Activated B cell treated with CpG ODN at 0.5 μM for 24 hours (primary cell): ENCODE data around the gene TUBB2B. TPM values are rescaled to one million over a fixed set of nuclear protein-coding genes. Genes with fewer than 3 reads are reported as not detected.

ENCODE experiments used
- ATAC-seq: fragments of 200-7000 bp; cut with Tn5 transposase; one replicate; pipeline ENCODE4 v1.10.0; 2021; ENCODE audit warnings: low read depth, mild to moderate bottlenecking, moderate library complexity
- CTCF ChIA-PET: fragments of 350-600 bp; sonication (Branson Sonifier 250); formaldehyde crosslinking; loops from one replicate; lab custom pipeline; 2021; ENCODE audit warnings: antibody characterized with exemption; lab: Charles Lee
- POLR2A ChIA-PET: fragments of 350-600 bp; sonication (Branson Sonifier 250); formaldehyde crosslinking; loops from one replicate; lab custom pipeline; 2021; ENCODE audit warnings: antibody characterized with exemption; lab: Charles Lee
- DNase-seq: peaks from one replicate; pipeline ENCODE4 v3.0.0; 2022
- H3K27ac Mint-ChIP-seq: one replicate; pipeline ENCODE4 v1.8.0; 2020; ENCODE audit warnings: mixed read lengths
- H3K27me3 Mint-ChIP-seq: one replicate; pipeline ENCODE4 v1.8.0; 2021; ENCODE audit warnings: mixed read lengths
- H3K36me3 Mint-ChIP-seq: one replicate; pipeline ENCODE4 v1.8.0; 2021; ENCODE audit warnings: low read depth, mixed read lengths
- H3K4me1 Mint-ChIP-seq: one replicate; pipeline ENCODE4 v1.8.0; 2021; ENCODE audit warnings: mixed read lengths
- H3K4me3 Mint-ChIP-seq: one replicate; pipeline ENCODE4 v1.8.0; 2020; ENCODE audit warnings: mild to moderate bottlenecking, mixed read lengths
- H3K9me3 Mint-ChIP-seq: one replicate; pipeline ENCODE4 v1.8.0; 2020; ENCODE audit warnings: mixed read lengths
- CTCF ChIP-seq: fragments of 200-600 bp; IDR thresholded peaks from one replicate; pipeline ENCODE4 v1.8.0; 2022; ENCODE audit warnings: antibody characterized with exemption, mild to moderate bottlenecking
- intact Hi-C: fragments of 100-400 bp; cut with micrococcal nuclease; formaldehyde crosslinking; loops from one replicate; pipeline ENCODE4 v1.15.1; 2024
- total RNA-seq: library from RNA; stranded (reverse); gene quantifications from 2 replicates; pipeline ENCODE4 v1.2.3, GENCODE V29; 2022

Gene TUBB2B
- total RNA-seq, 1 donor from 2014 or later = not detected

- no peak for DNase-seq
- intact Hi-C loops = no loop called here
- TF ChIP-seq CTCF = no peak
- Mint-ChIP-seq H3K27ac (no peak overlapping the region), H3K27me3 (peaks cover 40% of the 10 kb centered on the region), H3K36me3 (no peaks in the 10 kb centered on the region), H3K4me1 (peaks cover 4% of the 10 kb centered on the region), H3K4me3 (no peak overlapping the region), H3K9me3 (no peaks in the 10 kb centered on the region)
- ChIA-PET POLR2A (interaction anchor here (1.2 kb wide), 1 partner anchor 9 kb away, joined by 3 read pairs; no protein-coding TSS in a partner anchor), CTCF (interaction anchor here (0.7 to 3.7 kb wide), 2 partner anchors 10 to 494 kb away, joined by 3 to 12 read pairs; no protein-coding TSS in a partner anchor)
- ATAC-seq = no peak
These were observed 13.1 kb upstream of the TUBB2B start for GRCh38 chr6:3240595-3240994.

DNA sequence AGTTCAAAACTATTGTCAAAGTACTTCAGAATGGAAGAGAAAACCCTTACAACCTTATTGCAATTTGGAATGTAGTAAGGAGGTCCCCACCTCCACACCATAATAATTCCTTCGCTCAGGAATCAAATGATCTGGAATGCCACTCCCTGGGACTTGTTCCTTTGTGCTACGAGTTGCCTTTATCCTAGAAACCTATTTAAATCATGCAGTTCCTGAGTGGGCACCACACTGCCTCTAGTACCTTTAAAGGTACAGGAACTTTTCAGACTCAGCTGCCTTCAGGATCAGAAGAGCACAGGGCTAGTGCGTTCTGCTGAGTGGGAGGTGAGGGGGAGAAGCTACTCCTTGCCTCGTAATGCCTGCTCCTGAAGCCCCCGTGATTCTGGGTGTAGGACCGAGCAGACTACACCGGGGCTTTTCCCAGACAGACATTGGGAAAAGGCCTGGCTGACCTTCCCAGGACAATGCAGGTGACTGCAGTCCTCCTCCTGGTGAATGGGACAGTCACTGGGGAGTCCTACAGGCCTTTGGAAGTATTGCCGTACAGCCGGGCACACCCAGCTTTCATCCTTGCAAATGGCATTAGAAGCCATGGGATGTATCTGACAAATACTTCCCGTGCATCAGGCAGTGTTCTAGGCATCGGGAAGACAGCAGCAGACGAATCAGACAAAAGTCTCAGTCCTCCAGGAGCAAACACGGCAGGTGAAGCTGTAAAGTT, 11.8 kb upstream of the TUBB2B start:
- H3K4me3 Mint-ChIP-seq = no peak overlapping the region
- H3K4me1 Mint-ChIP-seq = peaks cover 4% of the 10 kb centered on the region
- no peak for TF ChIP-seq CTCF
- ChIA-PET POLR2A (no interaction called here), CTCF (interaction anchor here (3.7 kb wide), 1 partner anchor 12 kb away, joined by 12 read pairs; no protein-coding TSS in a partner anchor)
- intact Hi-C loops = loop anchor here (10.0 kb wide), 1 partner anchor 1614 kb away; no protein-coding TSS in a partner anchor
- H3K27ac Mint-ChIP-seq = no peak overlapping the region
- DNase-seq (no peak), ATAC-seq (no peak)
- H3K36me3 Mint-ChIP-seq = no peaks in the 10 kb centered on the region
- peaks cover 39% of the 10 kb centered on the region for H3K27me3 Mint-ChIP-seq
- no peaks in the 10 kb centered on the region for H3K9me3 Mint-ChIP-seq

GRCh38 chr6:3237761-3238662, 10.6 kb upstream of the TUBB2B start:
- intact Hi-C loops = loop anchor here (10.0 kb wide), 1 partner anchor 1613 kb away; no protein-coding TSS in a partner anchor
- H3K27me3 Mint-ChIP-seq = peaks cover 45% of the 10 kb centered on the region
- no peaks in the 10 kb centered on the region for H3K9me3 Mint-ChIP-seq
- H3K36me3 Mint-ChIP-seq = no peaks in the 10 kb centered on the region
- DNase-seq (no peak), ATAC-seq (no peak)
- POLR2A ChIA-PET = no interaction called here
- no peak overlapping the region for H3K27ac Mint-ChIP-seq
- CTCF ChIA-PET = interaction anchor here (3.7 kb wide), 1 partner anchor 13 kb away, joined by 12 read pairs; no protein-coding TSS in a partner anchor
- no peak for TF ChIP-seq CTCF
- H3K4me1 Mint-ChIP-seq = peaks cover 4% of the 10 kb centered on the region
- no peak overlapping the region for H3K4me3 Mint-ChIP-seq

GRCh38 chr6:3236005-3236404, 8.6 kb upstream of the TUBB2B start:
- H3K9me3 Mint-ChIP-seq = no peaks in the 10 kb centered on the region
- H3K36me3 Mint-ChIP-seq = no peaks in the 10 kb centered on the region
- ATAC-seq (no peak), DNase-seq (no peak)
- H3K4me3 Mint-ChIP-seq = no peak overlapping the region
- H3K27ac Mint-ChIP-seq = no peak overlapping the region
- no peak for TF ChIP-seq CTCF
- H3K4me1 Mint-ChIP-seq = peaks cover 14% of the 10 kb centered on the region
- ChIA-PET POLR2A (no interaction called here), CTCF (interaction anchor here (1.1 kb wide), 1 partner anchor 14 kb away, joined by 4 read pairs; no protein-coding TSS in a partner anchor)
- H3K27me3 Mint-ChIP-seq = peaks cover 53% of the 10 kb centered on the region
- intact Hi-C loops = loop anchor here (10.0 kb wide), 1 partner anchor 1611 kb away; no protein-coding TSS in a partner anchor
